ENCODE measurements around the gene RASA4B. TPM values are rescaled to one million over a fixed set of nuclear protein-coding genes. Genes with fewer than 3 reads are reported as not detected.
"Not testable (repeated sequence)": the region's sequence is repeated elsewhere in the genome, so short reads cannot be mapped to it uniquely, and the experiment has no call there.

RASA4B gene
- total RNA-seq, 4 donors from 2014 or later = 4.2 to 39.2 (median 18.5) TPM

GRCh38 chr7:102505298-102506185, 12.0 kb downstream of the RASA4B start:
- DNase-seq (ENCODE audit: extremely low spot score); H3K4me3 ChIP-seq; H3K9me3 ChIP-seq; H3K27me3 ChIP-seq; intact Hi-C loops (cut with DNase I); H3K4me1 ChIP-seq; H3K36me3 ChIP-seq: not testable (repeated sequence)
- H3K27ac ChIP-seq (replicated peaks in 1 of 4) = peak overlapping the region in 1 of 4 donors; percentile 51
- no CpG with 5 or more reads among the region's 24 CpGs for WGBS

DNA sequence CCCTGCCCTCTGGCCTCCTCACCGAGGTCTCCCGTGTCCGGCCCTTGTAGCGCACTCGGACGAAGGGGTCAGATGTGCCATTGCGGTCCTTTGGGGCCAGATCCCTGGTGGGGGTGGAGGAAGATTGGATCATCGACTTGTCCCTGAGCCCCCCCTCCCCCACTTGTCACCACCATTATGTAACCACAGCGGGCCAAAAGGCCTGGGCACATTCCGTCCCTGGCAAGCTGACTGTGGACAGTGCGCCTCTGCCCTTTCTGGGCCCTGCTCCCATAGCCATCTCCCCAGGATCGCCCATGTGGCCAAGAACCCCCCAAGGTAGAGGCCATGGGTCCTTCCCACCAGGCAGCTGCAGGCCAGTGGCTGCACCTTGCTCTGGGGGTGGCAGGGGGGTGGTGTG, 14.4 kb downstream of the RASA4B start:
- H3K9me3 ChIP-seq; H3K4me1 ChIP-seq; H3K4me3 ChIP-seq; DNase-seq (ENCODE audit: extremely low spot score); intact Hi-C loops (cut with DNase I); H3K27me3 ChIP-seq; H3K27ac ChIP-seq (replicated peaks in 1 of 4); H3K36me3 ChIP-seq: not testable (repeated sequence)
- WGBS = no CpG with 5 or more reads among the region's 12 CpGs

- H3K36me3 ChIP-seq; H3K27ac ChIP-seq (replicated peaks in 1 of 4); DNase-seq (ENCODE audit: extremely low spot score); H3K9me3 ChIP-seq; H3K4me3 ChIP-seq; intact Hi-C loops (cut with DNase I); H3K4me1 ChIP-seq; H3K27me3 ChIP-seq: not testable (repeated sequence)
- WGBS = 90% methylated on average over 13 of the region's 16 CpGs
Observed at GRCh38 chr7:102498321-102498720, 19.3 kb downstream of the RASA4B start.

DNA sequence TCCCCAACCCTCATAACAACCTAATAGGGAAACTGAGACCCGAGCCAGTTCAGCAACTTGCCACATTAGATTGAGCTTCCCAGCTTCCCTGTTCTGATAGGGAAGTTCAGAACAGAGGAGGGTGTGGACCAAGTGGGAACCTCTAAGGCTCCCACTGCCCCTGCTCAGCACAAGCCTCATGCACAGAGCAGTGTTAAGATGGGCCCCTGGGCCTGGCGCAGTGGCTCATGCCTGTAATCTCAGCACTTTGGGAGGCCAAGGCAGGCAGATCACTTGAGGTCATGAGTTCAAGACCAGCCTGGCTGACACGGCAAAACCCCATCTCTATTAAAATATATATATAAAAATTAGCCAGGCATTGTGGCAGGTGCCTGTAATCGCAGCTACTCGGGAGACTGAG, 20.3 kb downstream of the RASA4B start:
- WGBS = no CpG with 5 or more reads among the region's 5 CpGs
- DNase-seq (ENCODE audit: extremely low spot score); H3K4me1 ChIP-seq; intact Hi-C loops (cut with DNase I); H3K9me3 ChIP-seq; H3K27me3 ChIP-seq; H3K36me3 ChIP-seq; H3K4me3 ChIP-seq; H3K27ac ChIP-seq (replicated peaks in 1 of 4): not testable (repeated sequence)

GRCh38 chr7:102496861-102497260, 20.7 kb downstream of the RASA4B start:
- intact Hi-C loops (cut with DNase I); DNase-seq (ENCODE audit: extremely low spot score): not testable (repeated sequence)
- 68% methylated on average over 3 of the region's 10 CpGs for WGBS

DNA sequence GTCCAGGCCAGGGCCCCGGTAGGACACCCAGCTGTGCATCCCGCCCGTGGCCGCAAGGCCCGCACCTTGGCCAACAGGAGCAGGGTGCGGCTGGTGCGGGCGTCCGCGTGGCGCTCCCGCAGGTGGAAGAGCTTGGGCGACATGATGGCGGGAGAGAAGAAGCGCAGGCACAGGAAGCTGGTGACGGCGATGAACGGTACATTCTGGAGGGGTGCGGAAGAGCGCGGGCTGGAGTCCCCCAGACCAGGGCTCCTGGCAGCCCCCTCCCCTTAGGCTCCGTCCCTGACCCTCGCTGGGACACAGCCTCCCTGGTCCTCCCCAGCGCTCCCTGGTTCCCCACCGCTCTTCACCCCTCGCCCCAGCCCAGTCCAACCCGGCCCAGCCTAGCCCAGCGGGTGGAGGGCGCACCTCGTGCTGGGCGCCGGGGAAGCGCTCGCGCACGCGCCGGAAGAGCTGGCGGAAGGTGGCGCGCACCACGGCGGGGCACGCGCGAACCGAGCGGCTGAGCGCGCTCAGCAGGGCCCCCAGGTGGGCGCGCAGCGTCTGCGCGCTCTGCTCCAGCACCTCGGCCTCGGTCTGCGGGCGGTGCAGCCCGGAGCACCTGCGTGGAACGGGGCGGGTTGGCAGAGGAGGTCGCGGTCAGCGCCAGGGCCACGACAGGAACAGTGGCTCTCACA, 23.0 kb downstream of the RASA4B start:
- H3K4me3 ChIP-seq; DNase-seq (ENCODE audit: extremely low spot score); H3K9me3 ChIP-seq; H3K4me1 ChIP-seq; H3K27me3 ChIP-seq; intact Hi-C loops (cut with DNase I); H3K36me3 ChIP-seq; H3K27ac ChIP-seq (replicated peaks in 1 of 4): not testable (repeated sequence)
- WGBS = no CpG with 5 or more reads among the region's 67 CpGs

More at GRCh38 chr7:102496861-102497260, 20.7 kb downstream of the RASA4B start:
- H3K27me3 ChIP-seq; H3K27ac ChIP-seq (replicated peaks in 1 of 4); H3K4me3 ChIP-seq; H3K36me3 ChIP-seq; H3K4me1 ChIP-seq; H3K9me3 ChIP-seq: not testable (repeated sequence)

GRCh38 chr7:102494026-102494425, 23.6 kb downstream of the RASA4B start:
- H3K27me3 ChIP-seq; H3K4me1 ChIP-seq; H3K4me3 ChIP-seq; H3K27ac ChIP-seq (replicated peaks in 1 of 4); DNase-seq (ENCODE audit: extremely low spot score); intact Hi-C loops (cut with DNase I); H3K9me3 ChIP-seq; H3K36me3 ChIP-seq: not testable (repeated sequence)
- no CpG with 5 or more reads among the region's 15 CpGs for WGBS

DNA sequence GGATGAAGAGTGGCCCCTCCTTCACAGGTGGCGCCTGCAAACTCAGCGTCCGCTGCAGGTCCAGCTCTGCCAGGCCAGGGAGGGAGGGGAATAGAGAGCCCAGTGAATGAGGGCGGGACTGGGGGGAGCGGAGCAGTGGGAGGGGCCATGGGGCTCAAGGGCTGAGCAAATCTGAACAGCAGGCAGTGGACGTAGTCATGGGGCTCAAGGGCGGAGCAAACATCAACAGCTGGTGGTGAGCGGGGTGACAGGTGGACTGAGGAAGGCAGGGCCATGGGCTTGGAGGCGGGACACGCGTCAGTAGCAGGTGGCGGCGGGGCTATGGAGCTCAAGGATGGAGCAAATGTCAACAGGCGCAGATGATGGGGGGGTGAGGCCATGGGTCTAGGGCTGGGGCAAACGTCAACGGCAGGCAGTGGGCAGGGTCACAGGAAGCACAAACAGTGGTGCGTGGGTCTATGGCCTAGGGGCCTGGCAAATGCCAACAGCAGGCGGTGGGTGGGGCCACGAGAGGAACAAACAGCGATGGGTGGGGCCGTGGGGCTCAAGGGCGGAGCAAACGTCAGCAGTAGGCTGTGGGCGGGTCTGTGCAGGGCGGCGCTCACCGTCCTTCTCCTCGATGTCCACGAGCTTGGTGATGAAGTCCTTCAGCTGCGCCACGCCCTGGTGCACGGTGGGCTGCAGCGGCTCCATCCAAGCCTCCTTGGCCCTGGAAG, 24.2 kb downstream of the RASA4B start:
- H3K27me3 ChIP-seq; H3K27ac ChIP-seq (replicated peaks in 1 of 4); intact Hi-C loops (cut with DNase I); H3K36me3 ChIP-seq; H3K4me1 ChIP-seq; H3K9me3 ChIP-seq; DNase-seq (ENCODE audit: extremely low spot score); H3K4me3 ChIP-seq: not testable (repeated sequence)
- WGBS = no CpG with 5 or more reads among the region's 33 CpGs

DNA sequence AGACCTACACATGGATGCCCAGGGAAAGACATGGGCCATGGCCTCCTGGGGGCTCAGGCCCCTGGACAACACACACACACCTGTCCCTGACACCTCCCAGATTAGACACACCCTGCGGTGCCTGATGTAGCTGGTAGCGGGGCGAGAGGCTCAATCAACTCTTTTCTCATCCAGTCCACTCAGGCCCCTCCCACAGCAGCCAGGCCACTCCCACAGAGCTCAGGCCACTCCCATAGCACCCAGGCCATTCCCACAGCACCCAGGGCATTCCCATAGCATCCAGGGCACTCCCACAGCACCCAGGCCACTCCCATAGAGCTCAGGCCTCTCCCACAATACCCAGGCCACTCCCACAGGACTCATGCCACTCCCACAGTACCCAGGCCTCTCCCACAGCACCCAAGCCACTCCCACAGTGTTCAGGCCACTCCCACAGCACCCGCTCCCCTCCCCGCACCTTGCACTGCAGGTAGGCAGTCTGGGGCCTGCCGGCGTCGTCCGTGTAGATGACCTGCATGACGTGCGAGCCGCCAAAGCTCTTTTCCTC, 27.0 kb downstream of the RASA4B start:
- H3K27ac ChIP-seq (replicated peaks in 1 of 4); H3K4me3 ChIP-seq; intact Hi-C loops (cut with DNase I); H3K36me3 ChIP-seq; H3K27me3 ChIP-seq; H3K4me1 ChIP-seq; H3K9me3 ChIP-seq; DNase-seq (ENCODE audit: extremely low spot score): not testable (repeated sequence)
- WGBS = no CpG with 5 or more reads among the region's 12 CpGs

- H3K27me3 ChIP-seq; H3K36me3 ChIP-seq; H3K27ac ChIP-seq (replicated peaks in 1 of 4); intact Hi-C loops (cut with DNase I); H3K4me3 ChIP-seq; DNase-seq (ENCODE audit: extremely low spot score); H3K9me3 ChIP-seq; H3K4me1 ChIP-seq: not testable (repeated sequence)
- no CpG with 5 or more reads among the region's 5 CpGs for WGBS
Observed at GRCh38 chr7:102484317-102484716, 33.3 kb downstream of the RASA4B start.

GRCh38 chr7:102481962-102482361, 35.6 kb downstream of the RASA4B start:
- H3K27me3 ChIP-seq; H3K36me3 ChIP-seq; H3K4me3 ChIP-seq; H3K27ac ChIP-seq (replicated peaks in 1 of 4); DNase-seq (ENCODE audit: extremely low spot score); H3K9me3 ChIP-seq; H3K4me1 ChIP-seq; intact Hi-C loops (cut with DNase I): not testable (repeated sequence)
- no CpG with 5 or more reads among the region's 10 CpGs for WGBS
